MM.1S (cell line): ENCODE measurements around the gene UNKL.

Source experiments
- CTCF ChIP-seq: fragments of 300-600 bp; sonication (generic); IDR thresholded peaks from 2 replicates; pipeline ENCODE4 v1.5.1; 2016; ENCODE audit warnings: antibody characterized with exemption, low read length, mixed read lengths
- EZH2 ChIP-seq: fragments of 300-600 bp; sonication (generic); optimal IDR thresholded peaks from 2 replicates; pipeline ENCODE3; 2017; ENCODE audit warnings: low read depth, mild to moderate bottlenecking, antibody characterized with exemption, low read length, mixed read lengths

- TF ChIP-seq EZH2, result no peak
- no peak for TF ChIP-seq CTCF
Measured at GRCh38 chr16:1446296-1447080, 32.0 kb upstream of the UNKL start.
